Tibial nerve (tissue), 4 donors: ENCODE results near the gene LTF. TPM values are rescaled to one million over a fixed set of nuclear protein-coding genes. Genes with fewer than 3 reads are reported as not detected.
"Not testable (repeated sequence)": the region's sequence is repeated elsewhere in the genome, so short reads cannot be mapped to it uniquely, and the experiment has no call there.

ENCODE experiments used
- DNase-seq, 2 donors: peaks; one replicate each; pipeline ENCODE4 v3.0.0-alpha.2; 2019; ENCODE audit warnings: low spot score in 2 of 2
- H3K27ac ChIP-seq, 4 donors: fragments of 200-600 bp; sonication (generic) in 3 of 4; one replicate each; pipeline ENCODE4 v1.5.1; 2017 to 2019; ENCODE audit warnings: mild to moderate bottlenecking in 1 of 4
- H3K27me3 ChIP-seq, 2 donors: fragments of 200-600 bp; sonication (generic) in 1 of 2; one replicate each; pipeline versions ENCODE4 v1.5.1 to v1.6.0; 2017 to 2019
- H3K36me3 ChIP-seq, 3 donors: fragments of 200-600 bp; sonication (generic); one replicate each; pipeline ENCODE4 v1.5.1; 2018 to 2019
- H3K4me1 ChIP-seq, 4 donors: fragments of 200-600 bp; sonication (generic) in 3 of 4; one replicate each; pipeline ENCODE4 v1.5.1; 2017 to 2019
- H3K4me3 ChIP-seq, 4 donors: fragments of 200-600 bp; sonication (generic) in 3 of 4; one replicate each; pipeline ENCODE4 v1.5.1; 2017 to 2019; ENCODE audit warnings: mild to moderate bottlenecking in 1 of 4, moderate library complexity in 1 of 4
- H3K9me3 ChIP-seq, 4 donors: fragments of 200-600 bp; sonication (generic) in 3 of 4; one replicate each; pipeline ENCODE4 v1.5.1; 2017 to 2019
- CTCF ChIP-seq, 5 experiments: fragments of 200-600 bp in 3 of 5; fragments of 450-650 bp in 2 of 5; sonication (generic) in 3 of 5; IDR thresholded peaks; one replicate each; pipeline ENCODE4 v1.5.1; 2016 to 2019; ENCODE audit warnings: antibody characterized with exemption in 5 of 5, mild to moderate bottlenecking in 3 of 5, moderate library complexity in 2 of 5
- EP300 ChIP-seq, 2 donors: sonication (generic); formaldehyde crosslinking; IDR thresholded peaks; one replicate each; pipeline ENCODE4 v1.6.1; 2017; ENCODE audit warnings: antibody characterized with exemption in 2 of 2, mild to moderate bottlenecking in 1 of 2
- POLR2A ChIP-seq, 2 donors: fragments of 450-650 bp; IDR thresholded peaks; one replicate each; pipeline ENCODE4 v1.6.1; 2017; ENCODE audit warnings: antibody characterized with exemption in 2 of 2, mild to moderate bottlenecking in 2 of 2, moderate library complexity in 2 of 2
- WGBS, 2 donors: methylation state at CpG; one replicate each; pipeline ENCODE4 v1.1.5; 2018; 5-methylcytosine and 5-hydroxymethylcytosine counted together
- total RNA-seq, 4 donors: library from RNA; depleted of rRNA; stranded (reverse); fragments of >200 nt; gene quantifications; one replicate each; pipeline ENCODE4 v1.1.0, GENCODE V29; 2016

The LTF gene
- total RNA-seq, 4 donors from 2014 or later, result 0.30 to 1.2 (median 0.42) TPM; not detected in 1

GRCh38 chr3:46395210-46395661 lies 69.5 kb downstream of the LTF start:
- WGBS, 2 donors, result 61 to 65% methylated on average over 6 of the region's 6 CpGs
- H3K4me3 ChIP-seq, result no peak overlapping the region
- no peaks in the 10 kb centered on the region for H3K27me3 ChIP-seq
- DNase-seq, result no peak
- TF ChIP-seq CTCF (IDR thresholded peaks at IDR 0.05), result no peak
- no peak for TF ChIP-seq POLR2A (IDR thresholded peaks at IDR 0.05)
- TF ChIP-seq EP300 (IDR thresholded peaks at IDR 0.05), result no peak
- H3K9me3 ChIP-seq, result no peaks in the 10 kb centered on the region
- H3K4me1 ChIP-seq, result peaks cover 0 to 3% (median 0%) of the 10 kb centered on the region in 4 donors
- no peaks in the 10 kb centered on the region for H3K36me3 ChIP-seq
- H3K27ac ChIP-seq, result no peak overlapping the region

- Histone ChIP-seq H3K4me3 (no peak overlapping the region), H3K36me3 (no peaks in the 10 kb centered on the region), H3K4me1 (peaks cover 0 to 3% (median 0%) of the 10 kb centered on the region in 4 donors), H3K9me3 (no peaks in the 10 kb centered on the region), H3K27me3 (no peaks in the 10 kb centered on the region), H3K27ac (no peak overlapping the region)
- DNase-seq, result no peak
- 76 to 78% methylated on average over 8 of the region's 8 CpGs for WGBS, 2 donors
- TF ChIP-seq CTCF (IDR thresholded peaks at IDR 0.05), result no peak
- TF ChIP-seq POLR2A (IDR thresholded peaks at IDR 0.05), result no peak
- TF ChIP-seq EP300 (IDR thresholded peaks at IDR 0.05), result peak in 1 of 2 donors; percentile 9
Observed at GRCh38 chr3:46393554-46394434, 70.9 kb downstream of the LTF start.

- DNase-seq, result no peak
- Histone ChIP-seq H3K27me3 (no peaks in the 10 kb centered on the region), H3K36me3 (no peaks in the 10 kb centered on the region), H3K9me3 (no peaks in the 10 kb centered on the region), H3K27ac (no peak overlapping the region), H3K4me1 (peaks cover 0 to 3% (median 0%) of the 10 kb centered on the region in 4 donors), H3K4me3 (no peak overlapping the region)
- TF ChIP-seq EP300 (IDR thresholded peaks at IDR 0.05), result no peak
- TF ChIP-seq CTCF (IDR thresholded peaks at IDR 0.05), result no peak
- no peak for TF ChIP-seq POLR2A (IDR thresholded peaks at IDR 0.05)
- 56 to 69% methylated on average over 2 of the region's 2 CpGs for WGBS, 2 donors
Observed at GRCh38 chr3:46393011-46393410, 71.7 kb downstream of the LTF start.

GRCh38 chr3:46391526-46391925 lies 73.2 kb downstream of the LTF start:
- 73 to 78% methylated on average over 5 of the region's 5 CpGs for WGBS, 2 donors
- H3K4me3 ChIP-seq, DNase-seq, H3K9me3 ChIP-seq, H3K4me1 ChIP-seq, H3K36me3 ChIP-seq, H3K27ac ChIP-seq, H3K27me3 ChIP-seq: not testable (repeated sequence)

- Histone ChIP-seq H3K4me3 (no peak overlapping the region), H3K36me3 (no peaks in the 10 kb centered on the region), H3K27me3 (no peaks in the 10 kb centered on the region), H3K4me1 (no peaks in the 10 kb centered on the region), H3K27ac (no peak overlapping the region), H3K9me3 (no peaks in the 10 kb centered on the region)
- 77 to 83% methylated on average over 6 of the region's 6 CpGs for WGBS, 2 donors
- DNase-seq, result no peak
- TF ChIP-seq POLR2A (IDR thresholded peaks at IDR 0.05) (no peak), CTCF (IDR thresholded peaks at IDR 0.05) (no peak), EP300 (IDR thresholded peaks at IDR 0.05) (no peak)
Observed at GRCh38 chr3:46389306-46389705, 75.4 kb downstream of the LTF start.

GRCh38 chr3:46388847-46389246 lies 75.9 kb downstream of the LTF start:
- H3K9me3 ChIP-seq, H3K27me3 ChIP-seq, DNase-seq, H3K4me3 ChIP-seq, H3K36me3 ChIP-seq, H3K4me1 ChIP-seq, H3K27ac ChIP-seq: not testable (repeated sequence)
- WGBS, 2 donors, result 77 to 88% methylated on average over 4 of the region's 4 CpGs
